ENCODE measurements around the gene CEACAM7.

CEACAM7 gene

GRCh38 chr19:41688098-41688497, at the start of gene CEACAM7:
Gene CEACAM7 (minus strand): TSS chr19:41688270. CDS start chr19:41688165, 105 bp downstream.
- H3K9me2 ChIP-seq (replicated peaks; ENCODE audit: insufficient read depth, low read length), result no peaks in the 10 kb centered on the region
- no peaks in the 10 kb centered on the region for H3K9me3 ChIP-seq (ENCODE audit: insufficient read depth, low read length)
- H3K4me2 ChIP-seq (ENCODE audit: low read depth, low read length, poor library complexity, severe bottlenecking), result no peak within 1 kb of the TSS
- no peaks in the 10 kb centered on the region for H3F3A ChIP-seq (ENCODE audit: insufficient read depth)
- no peaks in the 10 kb centered on the region for H4K20me1 ChIP-seq (ENCODE audit: low read depth, low read length)
- H3K27me3 ChIP-seq (ENCODE audit: low read length), result no peaks in the 10 kb centered on the region
- H3K79me2 ChIP-seq (ENCODE audit: insufficient read depth, low read length), result no peaks in the 10 kb centered on the region
- no peak within 1 kb of the TSS for H3K9ac ChIP-seq (ENCODE audit: low read length)
- no peaks in the 10 kb centered on the region for H3K36me3 ChIP-seq (ENCODE audit: low read length)
- H3K4me3 ChIP-seq (ENCODE audit: insufficient read depth, low read length, poor library complexity, severe bottlenecking), result no peak within 1 kb of the TSS
- no peak within 1 kb of the TSS for H2AFZ ChIP-seq (ENCODE audit: low read depth, low read length, severe bottlenecking)
- no peak within 1 kb of the TSS for H3K27ac ChIP-seq (ENCODE audit: low read depth, low read length)
- no peak for TF ChIP-seq CTCF (IDR thresholded peaks at IDR 0.05; ENCODE audit: insufficient read depth, low read length, poor library complexity, severe bottlenecking)
- TF ChIP-seq EZH2phosphoT487 (conservative IDR thresholded peaks at IDR 0.05; ENCODE audit: low read length), result no peak

DNA sequence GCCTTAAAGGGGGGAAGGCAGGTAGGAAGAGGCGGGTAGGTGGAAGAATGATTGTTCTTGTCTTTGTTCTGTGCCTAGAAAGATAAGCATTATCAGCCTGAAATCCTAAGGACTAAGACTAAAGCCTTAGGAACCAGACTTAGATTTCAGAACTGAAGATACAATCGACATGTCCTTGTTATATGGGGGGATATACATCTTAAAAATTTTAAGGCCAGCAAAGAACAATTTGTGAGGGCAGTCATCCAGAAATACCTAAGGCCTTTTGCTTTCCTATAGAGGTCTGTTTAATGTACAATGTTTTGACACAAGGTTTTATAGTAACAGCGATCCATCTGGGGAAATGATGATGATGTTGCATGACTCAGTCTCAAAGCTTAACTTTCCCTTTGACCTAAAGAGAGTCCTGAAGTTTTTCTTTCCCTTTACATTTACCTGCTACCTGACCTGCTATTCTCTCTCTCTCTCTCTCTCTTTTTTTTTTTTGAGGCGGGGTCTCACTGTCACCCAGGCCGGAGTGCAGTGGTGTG, 47.1 kb upstream of the CEACAM7 start:
- H3K4me3 ChIP-seq (ENCODE audit: insufficient read depth, low read length, poor library complexity, severe bottlenecking), result no peak overlapping the region
- H4K20me1 ChIP-seq (ENCODE audit: low read depth, low read length), result no peaks in the 10 kb centered on the region
- no peaks in the 10 kb centered on the region for H3F3A ChIP-seq (ENCODE audit: insufficient read depth)
- no peaks in the 10 kb centered on the region for H3K9me3 ChIP-seq (ENCODE audit: insufficient read depth, low read length)
- H3K79me2 ChIP-seq (ENCODE audit: insufficient read depth, low read length), result no peaks in the 10 kb centered on the region
- H3K9me2 ChIP-seq (replicated peaks; ENCODE audit: insufficient read depth, low read length), result no peaks in the 10 kb centered on the region
- H3K27ac ChIP-seq (ENCODE audit: low read depth, low read length), result no peak overlapping the region
- no peak for TF ChIP-seq EZH2phosphoT487 (conservative IDR thresholded peaks at IDR 0.05; ENCODE audit: low read length)
- no peaks in the 10 kb centered on the region; the same call in 1 of the 2 replicates for H3K27me3 ChIP-seq (ENCODE audit: low read length)
- no peak overlapping the region for H3K9ac ChIP-seq (ENCODE audit: low read length)
- no peak overlapping the region for H3K4me2 ChIP-seq (ENCODE audit: low read depth, low read length, poor library complexity, severe bottlenecking)
- no peaks in the 10 kb centered on the region for H3K36me3 ChIP-seq (ENCODE audit: low read length)
- no peak overlapping the region for H2AFZ ChIP-seq (ENCODE audit: low read depth, low read length, severe bottlenecking)

GRCh38 chr19:41734585-41734984, 46.5 kb upstream of the CEACAM7 start:
- TF ChIP-seq CTCF (IDR thresholded peaks at IDR 0.05; ENCODE audit: insufficient read depth, low read length, poor library complexity, severe bottlenecking) (no peak), EZH2phosphoT487 (conservative IDR thresholded peaks at IDR 0.05; ENCODE audit: low read length) (no peak)
- Histone ChIP-seq H3K4me2 (ENCODE audit: low read depth, low read length, poor library complexity, severe bottlenecking) (no peak overlapping the region), H3K9me2 (replicated peaks; ENCODE audit: insufficient read depth, low read length) (no peaks in the 10 kb centered on the region)

GRCh38 chr19:41734156-41734555, 46.1 kb upstream of the CEACAM7 start:
- Histone ChIP-seq H3K9me2 (replicated peaks; ENCODE audit: insufficient read depth, low read length) (no peaks in the 10 kb centered on the region), H2AFZ (ENCODE audit: low read depth, low read length, severe bottlenecking) (no peak overlapping the region), H3K4me2 (ENCODE audit: low read depth, low read length, poor library complexity, severe bottlenecking) (no peak overlapping the region), H3K36me3 (ENCODE audit: low read length) (no peaks in the 10 kb centered on the region), H3K9ac (ENCODE audit: low read length) (no peak overlapping the region), H3K79me2 (ENCODE audit: insufficient read depth, low read length) (no peaks in the 10 kb centered on the region), H3K27me3 (ENCODE audit: low read length) (no peaks in the 10 kb centered on the region; the same call in 1 of the 2 replicates), H3K27ac (ENCODE audit: low read depth, low read length) (no peak overlapping the region), H3K9me3 (ENCODE audit: insufficient read depth, low read length) (no peaks in the 10 kb centered on the region), H4K20me1 (ENCODE audit: low read depth, low read length) (no peaks in the 10 kb centered on the region), H3F3A (ENCODE audit: insufficient read depth) (no peaks in the 10 kb centered on the region), H3K4me3 (ENCODE audit: insufficient read depth, low read length, poor library complexity, severe bottlenecking) (no peak overlapping the region)
- TF ChIP-seq EZH2phosphoT487 (conservative IDR thresholded peaks at IDR 0.05; ENCODE audit: low read length) (no peak), CTCF (IDR thresholded peaks at IDR 0.05; ENCODE audit: insufficient read depth, low read length, poor library complexity, severe bottlenecking) (no peak)

More at GRCh38 chr19:41734585-41734984, 46.5 kb upstream of the CEACAM7 start:
- Histone ChIP-seq H3K9ac (ENCODE audit: low read length) (no peak overlapping the region), H4K20me1 (ENCODE audit: low read depth, low read length) (no peaks in the 10 kb centered on the region), H2AFZ (ENCODE audit: low read depth, low read length, severe bottlenecking) (no peak overlapping the region), H3K79me2 (ENCODE audit: insufficient read depth, low read length) (no peaks in the 10 kb centered on the region), H3K9me3 (ENCODE audit: insufficient read depth, low read length) (no peaks in the 10 kb centered on the region), H3F3A (ENCODE audit: insufficient read depth) (no peaks in the 10 kb centered on the region), H3K27ac (ENCODE audit: low read depth, low read length) (no peak overlapping the region), H3K27me3 (ENCODE audit: low read length) (no peaks in the 10 kb centered on the region; the same call in 1 of the 2 replicates), H3K4me3 (ENCODE audit: insufficient read depth, low read length, poor library complexity, severe bottlenecking) (no peak overlapping the region), H3K36me3 (ENCODE audit: low read length) (no peaks in the 10 kb centered on the region)

All from SU-DHL-6 (cell line).